HTR-8/SVneo (cell line): ENCODE measurements around the gene MAPK8IP3.
A peak's percentile ranks its signal among the peaks of the same experiment; 100 is the strongest.

ENCODE experiments used
- DNase-seq: peaks from one replicate; pipeline ENCODE4 v3.0.0; 2011; ENCODE audit warnings: low spot score, mixed read lengths; ENCODE audit not compliant: insufficient read length
- FAIRE-seq: peaks from 2 replicates; lab custom pipeline; 2011; peaks lifted over from hg19 to GRCh38; lab: Jason Lieb, UNC

Gene MAPK8IP3

GRCh38 chr16:1758923-1759322, 52.9 kb downstream of the MAPK8IP3 start:
- FAIRE-seq = no peak
- no peak for DNase-seq

- FAIRE-seq = no peak
- DNase-seq = no peak
Measured at GRCh38 chr16:1759511-1759910, 53.5 kb downstream of the MAPK8IP3 start.

GRCh38 chr16:1760911-1761310, 54.9 kb downstream of the MAPK8IP3 start:
- DNase-seq (no peak), FAIRE-seq (no peak)

GRCh38 chr16:1761751-1762150, 55.8 kb downstream of the MAPK8IP3 start:
- no peak for FAIRE-seq
- DNase-seq = no peak

- FAIRE-seq = peak; percentile 59
- DNase-seq = no peak
Measured at GRCh38 chr16:1762196-1762878, 56.3 kb downstream of the MAPK8IP3 start.

GRCh38 chr16:1762879-1763520, 57.0 kb downstream of the MAPK8IP3 start:
- DNase-seq = no peak
- no peak for FAIRE-seq

- DNase-seq (peak; percentile 45), FAIRE-seq (peak; percentile 40)
Measured at GRCh38 chr16:1763521-1764511, 57.8 kb downstream of the MAPK8IP3 start.

GRCh38 chr16:1764971-1765370, 59.0 kb downstream of the MAPK8IP3 start:
- FAIRE-seq (no peak), DNase-seq (no peak)

GRCh38 chr16:1765826-1766225, 59.8 kb downstream of the MAPK8IP3 start:
- FAIRE-seq (no peak), DNase-seq (no peak)

- FAIRE-seq (no peak), DNase-seq (no peak)
Measured at GRCh38 chr16:1766231-1766630, 60.2 kb downstream of the MAPK8IP3 start.

GRCh38 chr16:1766701-1767100, 60.7 kb downstream of the MAPK8IP3 start:
- DNase-seq (no peak), FAIRE-seq (no peak)

- DNase-seq (no peak), FAIRE-seq (no peak)
Measured at GRCh38 chr16:1767116-1767994, 61.4 kb downstream of the MAPK8IP3 start.

GRCh38 chr16:1768061-1768766, 62.2 kb downstream of the MAPK8IP3 start:
- FAIRE-seq = no peak
- no peak for DNase-seq

- DNase-seq (no peak), FAIRE-seq (no peak)
Measured at GRCh38 chr16:1768767-1769401, 62.9 kb downstream of the MAPK8IP3 start.

GRCh38 chr16:1769402-1770300, 63.7 kb downstream of the MAPK8IP3 start:
- FAIRE-seq = no peak

GRCh38 chr16:1770328-1771187, 64.6 kb downstream of the MAPK8IP3 start:
- DNase-seq = no peak

More at GRCh38 chr16:1769402-1770300, 63.7 kb downstream of the MAPK8IP3 start:
- no peak for DNase-seq

More at GRCh38 chr16:1770328-1771187, 64.6 kb downstream of the MAPK8IP3 start:
- FAIRE-seq = no peak
